LHCN-M2 (cell line): ENCODE measurements around the gene SBSN. TPM values are rescaled to one million over a fixed set of nuclear protein-coding genes. Genes with fewer than 3 reads are reported as not detected.

Experiments
- DNase-seq: peaks from one replicate; pipeline ENCODE4 v3.0.0-alpha.2; 2012; ENCODE audit warnings: low read depth
- total RNA-seq: library from RNA; depleted of rRNA; stranded (reverse); fragments of >200 nt; gene quantifications from 2 replicates; pipeline ENCODE4 v1.2.3, GENCODE V29; 2014

Gene SBSN
- total RNA-seq, 1 experiment from 2014 or later: not detected

DNA sequence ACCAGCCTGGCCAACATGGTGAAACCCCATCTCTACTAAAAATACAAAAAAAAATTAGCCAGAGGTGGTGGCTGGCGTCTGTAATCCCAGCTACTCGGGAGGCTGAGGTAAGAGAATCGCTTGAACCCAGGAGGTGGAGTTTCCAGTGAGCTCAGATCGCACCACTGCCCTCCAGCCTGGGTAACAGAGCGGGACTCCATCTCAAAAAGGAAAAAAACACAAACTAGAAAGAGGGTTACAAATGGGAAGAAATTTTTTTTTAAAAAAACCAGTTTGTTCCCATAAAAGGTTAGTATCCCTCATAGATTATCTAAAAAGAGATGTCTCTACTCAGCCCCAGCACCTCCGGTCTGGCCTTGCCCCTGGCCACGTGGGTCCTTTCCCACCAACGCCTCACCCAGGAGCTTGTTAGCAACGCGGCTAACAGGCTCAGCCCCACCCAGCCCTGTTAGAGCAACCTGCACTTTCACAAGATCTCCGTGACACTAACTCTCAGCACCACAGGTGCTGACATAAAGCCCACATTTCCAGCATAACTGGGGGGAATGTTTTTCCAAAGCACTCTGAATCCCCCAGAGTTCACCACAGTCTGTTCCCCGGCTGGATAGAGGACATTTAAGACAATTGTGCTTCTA is 19.0 kb downstream of the SBSN start:
- no peak for DNase-seq

DNA sequence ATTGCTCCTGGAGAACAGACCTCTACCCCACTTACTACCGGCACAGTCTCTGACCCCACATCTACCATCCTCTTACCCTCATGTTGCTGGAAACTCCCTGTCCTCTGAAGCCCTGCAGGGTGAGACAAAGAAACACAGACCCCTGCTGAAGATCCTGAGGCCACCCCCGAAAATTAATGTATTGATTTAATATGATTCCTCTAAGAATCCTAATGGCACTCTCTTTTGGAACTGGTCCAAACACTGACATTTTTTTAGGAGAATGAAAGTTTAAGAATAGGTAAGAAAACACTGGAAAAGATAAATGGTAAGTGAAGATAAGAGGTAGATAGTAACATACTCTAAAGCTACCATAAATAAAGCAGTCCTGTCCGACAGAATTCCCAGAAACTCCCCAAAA is 20.0 kb downstream of the SBSN start:
- DNase-seq: no peak

DNA sequence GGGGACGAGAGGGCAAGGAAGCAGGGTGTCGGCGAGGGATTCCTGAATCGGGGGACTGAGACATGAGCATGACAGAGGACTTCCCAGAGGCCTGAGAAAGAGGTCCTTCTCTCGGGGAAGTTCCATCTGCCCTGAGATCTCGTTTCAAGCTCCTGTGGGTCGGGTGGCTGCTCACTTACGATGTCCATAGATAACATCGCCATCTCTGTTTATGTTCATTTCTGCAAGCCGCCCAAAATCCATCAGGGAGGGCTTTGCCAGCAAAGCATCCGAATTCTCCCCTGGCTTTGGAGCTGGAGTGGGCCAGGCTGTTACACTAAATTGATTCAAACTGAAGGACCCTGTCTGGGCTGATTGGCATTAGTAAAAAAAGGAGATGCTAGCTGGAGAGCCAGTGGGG is 20.6 kb downstream of the SBSN start:
- DNase-seq: no peak

DNA sequence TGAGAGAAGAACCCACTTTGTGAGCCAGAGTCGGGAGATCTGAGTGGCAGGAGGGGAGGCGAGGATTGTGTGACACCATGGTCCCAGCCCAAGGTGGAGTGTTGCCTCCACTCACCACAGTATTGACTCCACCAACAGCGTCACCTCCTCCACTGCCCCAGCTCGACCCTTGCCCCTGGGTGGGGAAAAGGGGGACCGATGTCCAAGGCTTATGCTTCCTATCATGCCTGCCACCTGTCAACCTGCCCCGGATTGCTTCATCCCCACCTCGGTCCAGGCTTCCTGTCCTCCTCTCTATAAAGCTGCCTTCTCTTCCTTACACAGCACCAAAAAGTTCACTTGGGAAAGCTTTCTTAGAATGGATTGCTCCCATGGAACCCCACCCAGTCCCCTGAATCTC is 22.1 kb downstream of the SBSN start:
- no peak for DNase-seq

GRCh38 chr19:35502751-35503150 is 25.4 kb downstream of the SBSN start:
- no peak for DNase-seq

DNA sequence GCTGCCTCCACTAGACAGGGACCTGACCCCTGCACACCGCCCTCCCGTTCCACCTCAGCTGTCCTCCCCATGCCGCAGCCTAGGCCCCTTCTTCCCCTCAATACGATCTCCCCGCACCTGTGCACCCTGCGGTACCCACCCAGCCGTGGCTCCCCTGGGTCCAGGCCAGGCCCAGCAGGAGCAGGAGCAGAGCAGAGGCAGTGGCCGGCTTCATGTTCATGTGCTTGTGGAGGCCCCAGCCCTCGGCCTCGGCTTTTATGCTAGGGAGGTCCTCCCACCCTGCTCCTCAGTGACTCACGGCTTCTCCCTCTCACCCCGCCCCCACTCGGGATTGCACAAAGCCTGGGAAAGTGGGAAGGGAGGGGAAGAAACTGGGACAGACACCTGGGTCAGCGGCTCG is 26.4 kb downstream of the SBSN start:
- DNase-seq: no peak

- DNase-seq: no peak
Measured at GRCh38 chr19:35500611-35501010, 27.5 kb downstream of the SBSN start.

GRCh38 chr19:35498984-35499527 is 29.1 kb downstream of the SBSN start:
- DNase-seq: no peak

DNA sequence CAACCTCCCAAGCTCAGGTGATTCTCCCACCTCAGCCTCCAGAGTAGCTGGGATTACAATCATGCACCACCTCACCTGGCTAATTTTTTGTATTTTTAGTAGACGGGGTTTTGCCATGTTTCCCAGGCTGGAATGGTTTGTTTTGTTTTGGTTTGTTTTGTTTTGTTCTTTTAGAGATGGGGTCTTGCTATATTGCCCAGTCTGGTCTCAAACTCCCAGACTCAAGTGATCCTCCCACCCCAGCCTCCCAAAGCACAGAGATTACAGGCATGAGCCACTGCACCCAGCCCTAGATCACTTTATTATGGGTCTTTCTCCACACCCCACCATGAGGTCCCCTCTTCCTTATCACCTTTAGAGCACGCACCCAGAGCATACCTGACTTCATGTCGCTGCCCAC is 29.9 kb downstream of the SBSN start:
- DNase-seq: no peak

DNA sequence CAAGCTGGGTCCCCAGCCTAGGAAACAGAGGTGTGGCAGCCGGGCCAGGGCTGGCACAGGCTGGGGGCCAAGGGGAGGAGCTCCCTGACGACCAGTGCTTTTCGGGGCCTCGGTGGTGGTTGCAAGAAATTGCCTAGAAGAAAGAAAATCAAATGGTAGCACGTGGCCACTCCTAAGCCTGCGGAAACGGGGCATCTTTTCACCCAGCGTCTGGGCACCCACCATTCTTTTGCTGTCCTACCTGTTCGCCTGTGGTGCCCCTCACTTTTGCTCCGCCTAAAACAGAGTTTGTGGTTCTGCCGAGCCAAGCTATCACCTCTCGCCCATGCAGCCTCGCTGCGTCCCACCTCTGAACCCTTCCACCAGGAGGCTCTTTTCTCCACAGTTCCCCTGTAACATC is 30.7 kb downstream of the SBSN start:
- no peak for DNase-seq

GRCh38 chr19:35495107-35496064 is 32.7 kb downstream of the SBSN start:
- DNase-seq: peak; percentile 43

DNA sequence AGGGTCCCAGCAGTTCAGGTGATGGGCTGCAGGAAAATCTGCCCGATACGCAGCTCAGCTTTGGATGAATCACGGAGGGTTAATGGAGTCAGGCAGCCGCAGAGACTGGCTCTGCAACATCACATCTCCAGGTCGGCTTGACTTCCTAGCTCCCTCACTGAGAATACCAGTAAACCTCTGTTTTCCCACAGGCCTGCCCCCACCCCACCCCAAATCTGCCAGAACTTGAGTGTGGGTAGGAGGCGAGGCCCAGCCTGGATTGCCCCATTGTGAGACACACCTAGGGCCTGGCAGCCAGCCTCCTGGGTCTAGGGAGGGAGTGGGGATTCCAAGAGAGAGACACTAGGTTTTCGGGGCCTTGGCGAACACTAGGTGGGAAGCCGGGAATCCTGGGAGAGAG is 34.1 kb downstream of the SBSN start:
- DNase-seq: no peak

DNA sequence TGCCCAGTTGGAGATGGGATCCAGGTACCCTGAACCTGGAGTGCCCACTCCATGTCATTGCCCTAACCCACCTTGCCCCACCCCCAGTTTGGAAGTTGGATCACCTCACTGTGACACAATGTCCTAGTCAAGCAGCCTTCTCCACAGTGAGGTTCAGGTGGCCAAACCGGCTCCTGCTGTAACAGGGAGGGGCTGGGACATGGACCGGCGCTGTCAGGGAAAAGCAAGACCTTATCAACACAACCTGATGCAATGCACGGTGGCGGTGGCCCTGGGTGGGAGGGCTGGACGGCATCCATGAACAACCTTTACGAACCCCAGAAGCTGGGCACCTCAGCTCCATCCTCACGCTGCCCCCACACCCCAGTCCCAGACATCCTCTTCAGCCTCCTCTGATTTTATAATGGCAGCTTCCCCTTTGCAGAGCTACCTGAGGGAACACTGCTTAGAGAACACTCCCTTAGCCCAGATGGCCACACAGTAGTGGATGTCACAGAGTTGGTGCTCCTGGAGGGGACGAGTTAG is 36.2 kb downstream of the SBSN start:
- DNase-seq: no peak

GRCh38 chr19:35490364-35490763 is 37.7 kb downstream of the SBSN start, which contains the start of gene KRTDAP:
Gene KRTDAP, minus strand, starts transcription at chr19:35490464. Its CDS starts 22 bp downstream, at chr19:35490442.
- DNase-seq: no peak

- DNase-seq: no peak
Measured at GRCh38 chr19:35488677-35489076, 39.4 kb downstream of the SBSN start.

DNA sequence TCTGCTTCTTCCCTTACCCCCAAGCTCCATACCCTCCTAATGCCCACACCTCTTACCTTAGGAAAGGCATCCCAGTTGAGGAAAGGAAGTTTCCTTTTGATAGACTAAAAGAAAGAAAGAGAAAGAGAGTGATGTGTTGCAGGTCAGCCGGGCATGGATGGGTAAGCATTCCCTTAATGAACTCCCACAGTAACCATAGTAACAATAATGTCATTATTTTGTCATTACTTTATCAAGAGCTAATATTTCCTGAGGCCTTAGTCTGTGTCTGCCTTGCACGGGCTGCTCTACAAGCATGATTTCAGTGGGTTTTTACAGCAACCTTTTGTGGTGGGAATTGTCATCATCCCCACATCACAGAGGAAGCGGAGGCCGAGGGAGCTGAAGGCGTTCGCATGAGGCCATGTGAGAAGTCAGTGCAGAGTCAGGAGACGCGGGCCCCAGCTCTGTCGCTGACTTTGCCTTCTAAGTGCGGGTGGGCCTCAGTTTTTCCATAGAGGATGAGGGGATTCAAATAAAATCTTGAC is 40.4 kb downstream of the SBSN start:
- DNase-seq: no peak

DNA sequence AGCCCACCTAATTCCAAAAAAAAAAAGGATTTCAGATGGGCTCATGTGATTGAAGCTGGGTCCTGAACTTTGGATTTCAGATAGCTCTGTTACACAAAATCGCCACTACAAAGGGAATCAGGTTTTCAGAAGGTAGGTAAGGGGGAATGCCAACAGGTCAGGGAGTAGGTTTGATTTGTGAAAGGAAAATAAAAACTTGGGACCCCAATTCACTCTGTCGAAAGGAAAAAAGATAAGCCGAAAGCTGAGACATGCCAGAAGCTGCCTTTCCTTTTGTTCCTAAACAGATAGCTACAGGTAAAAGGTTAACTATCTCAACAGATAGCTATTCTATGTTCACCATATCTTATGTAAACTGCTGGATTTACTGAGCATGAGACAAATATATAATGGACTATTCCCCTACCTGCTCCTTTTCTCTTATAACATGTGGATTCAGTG is 41.8 kb downstream of the SBSN start:
- DNase-seq: no peak

- DNase-seq: no peak
Measured at GRCh38 chr19:35484252-35485036, 43.7 kb downstream of the SBSN start.

DNA sequence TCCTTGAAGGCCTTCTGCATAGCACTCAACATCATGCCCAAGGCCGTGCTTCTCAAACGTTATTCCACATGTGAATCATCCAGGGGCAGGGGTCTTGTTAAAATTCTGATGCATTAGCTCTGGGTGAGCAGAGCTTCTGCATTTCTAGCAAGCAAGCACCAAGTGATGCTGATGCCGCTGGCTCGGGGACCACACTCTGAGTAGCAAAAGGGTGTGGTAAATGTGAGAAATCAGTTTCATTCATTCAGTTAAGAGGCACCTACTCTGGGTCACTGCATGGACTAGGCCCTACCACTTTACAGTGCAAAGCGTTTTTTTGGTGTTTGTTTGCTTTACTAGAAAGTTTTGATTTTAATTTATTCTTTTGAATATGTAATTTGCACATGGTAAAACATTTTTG is 45.0 kb downstream of the SBSN start:
- DNase-seq: no peak

GRCh38 chr19:35478794-35479677 is 49.1 kb downstream of the SBSN start:
- DNase-seq: no peak
